ENCODE results near the gene SLC35A1. TPM values are rescaled to one million over a fixed set of nuclear protein-coding genes. Genes with fewer than 3 reads are reported as not detected.

SLC35A1 gene
- total RNA-seq, 1 donor: 10.5 TPM

DNA sequence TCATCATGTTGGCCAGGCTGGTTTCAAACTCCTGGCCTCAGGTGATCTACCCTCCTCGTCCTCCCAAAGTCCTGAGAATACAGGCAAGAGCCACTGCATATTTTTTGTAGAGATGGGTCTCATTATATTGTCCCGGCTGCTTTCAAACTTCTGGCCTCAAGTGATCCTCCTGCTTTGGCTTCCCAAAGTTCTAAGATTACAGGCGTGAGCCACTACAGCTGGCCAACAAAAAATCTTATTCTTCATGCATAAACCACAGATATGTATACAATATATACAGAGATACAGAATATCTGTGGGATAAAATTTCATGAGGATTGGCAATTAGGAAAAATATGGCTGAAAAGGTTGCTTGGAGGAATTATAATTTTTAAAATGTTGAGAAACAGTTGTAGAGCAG is 49.9 kb downstream of the SLC35A1 start:
- no peak for DNase-seq (ENCODE audit: low read depth in 2 of 3, low spot score in 2 of 3)

DNA sequence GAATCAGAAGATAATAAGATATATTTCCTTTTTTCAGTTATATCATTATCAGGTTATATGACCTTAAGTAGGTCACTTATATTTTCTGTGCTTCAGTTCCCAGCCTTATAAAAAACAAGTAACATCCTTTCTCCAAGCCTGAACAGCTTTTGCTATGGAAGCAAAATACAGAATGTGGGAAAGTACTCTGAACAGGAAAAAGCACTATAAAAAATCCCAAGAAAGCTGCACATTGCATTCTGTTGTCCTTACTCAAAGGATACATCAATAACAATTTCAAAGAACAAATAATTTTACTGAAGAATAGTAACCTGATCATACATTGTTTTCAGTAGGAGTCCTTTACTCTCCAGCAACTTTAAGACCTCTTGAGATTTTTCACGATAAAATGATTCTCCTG is 56.4 kb downstream of the SLC35A1 start:
- DNase-seq (ENCODE audit: low read depth in 2 of 3, low spot score in 2 of 3): no peak

DNA sequence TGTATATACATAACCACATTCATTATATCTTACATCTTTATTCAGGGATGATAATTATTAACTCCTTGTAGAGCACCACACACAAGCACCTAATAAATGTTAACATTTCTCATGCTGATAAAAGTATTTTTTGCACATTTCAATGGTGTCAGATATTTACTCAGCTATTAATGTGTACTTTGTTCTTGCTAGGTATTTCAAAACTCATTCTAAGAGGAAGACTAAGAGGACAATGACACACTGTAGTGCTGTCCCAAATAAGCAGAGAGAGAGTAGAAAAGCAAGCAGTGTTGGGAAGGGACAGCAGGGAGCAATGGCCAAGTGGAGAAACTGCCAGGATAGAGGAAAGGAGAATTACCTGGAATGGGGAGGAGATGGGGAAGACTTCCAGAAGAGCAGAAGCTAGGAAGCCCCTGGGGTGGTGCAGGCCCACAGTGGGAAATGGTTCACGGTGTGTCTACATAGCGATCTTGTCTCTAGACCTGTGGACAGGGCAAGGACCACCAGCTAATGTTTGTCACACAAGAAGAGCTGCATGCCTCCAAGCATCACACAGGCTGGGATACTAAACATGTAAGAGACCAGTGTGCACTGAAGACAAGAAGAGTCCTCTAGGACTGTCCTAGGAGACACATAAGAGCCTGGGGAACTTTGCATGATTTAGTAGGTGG is 61.7 kb downstream of the SLC35A1 start:
- DNase-seq (ENCODE audit: low read depth in 2 of 3, low spot score in 2 of 3): no peak

DNA sequence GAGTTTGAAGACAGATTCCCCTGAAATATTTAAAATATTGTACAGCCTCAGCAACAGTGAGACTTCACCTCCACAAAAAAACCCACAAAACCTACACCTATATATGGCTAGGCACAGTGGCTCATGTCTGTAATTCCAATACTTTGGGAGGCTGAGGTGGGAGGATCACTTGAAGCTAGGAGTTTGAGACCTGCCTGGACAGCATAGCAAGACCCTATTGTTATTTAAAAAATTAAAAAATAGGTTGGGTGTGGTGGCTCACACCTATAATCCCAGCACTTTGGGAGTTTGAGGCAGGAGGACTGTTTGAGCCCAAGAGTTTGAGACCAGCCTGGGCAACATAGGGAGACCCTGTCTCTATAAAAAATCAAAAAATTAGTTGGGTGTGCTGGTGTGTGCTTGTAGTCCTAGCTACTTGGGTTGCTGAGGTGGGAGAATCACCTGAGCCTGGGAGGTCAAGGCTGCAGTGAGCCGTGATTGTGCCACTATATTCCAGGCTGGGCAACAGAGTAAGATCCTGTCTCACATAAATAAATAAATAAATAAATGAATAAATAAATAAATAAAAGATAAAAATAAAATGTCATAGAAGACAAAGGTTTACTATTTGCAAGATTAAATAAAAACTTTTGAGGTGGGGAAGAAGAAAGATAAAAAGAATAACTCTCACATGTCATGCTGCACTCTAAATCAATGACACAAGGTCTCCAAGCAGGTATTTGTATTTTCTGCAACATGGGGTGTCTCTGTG is 65.9 kb downstream of the SLC35A1 start:
- DNase-seq (ENCODE audit: low read depth in 2 of 3, low spot score in 2 of 3): no peak

DNA sequence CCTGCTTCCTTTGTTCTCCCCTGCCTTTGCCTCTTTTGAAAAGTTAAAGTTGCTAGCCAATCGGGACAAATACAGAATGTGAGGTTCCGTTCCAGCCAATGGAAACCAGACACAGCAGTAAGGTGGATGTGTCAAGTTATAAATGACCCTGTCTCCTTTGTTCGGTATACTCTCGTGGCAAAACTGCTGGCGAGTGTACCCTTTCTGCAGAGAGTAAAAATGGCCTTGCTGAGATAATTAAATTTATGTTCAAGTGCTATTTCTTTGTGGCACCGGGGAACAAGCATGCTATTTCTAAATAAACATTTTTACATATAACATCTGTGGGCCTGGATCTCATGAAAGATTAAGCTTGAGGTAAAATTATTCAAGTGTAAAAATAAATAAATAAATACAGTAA is 66.8 kb downstream of the SLC35A1 start:
- no peak for DNase-seq (ENCODE audit: low read depth in 2 of 3, low spot score in 2 of 3)

DNA sequence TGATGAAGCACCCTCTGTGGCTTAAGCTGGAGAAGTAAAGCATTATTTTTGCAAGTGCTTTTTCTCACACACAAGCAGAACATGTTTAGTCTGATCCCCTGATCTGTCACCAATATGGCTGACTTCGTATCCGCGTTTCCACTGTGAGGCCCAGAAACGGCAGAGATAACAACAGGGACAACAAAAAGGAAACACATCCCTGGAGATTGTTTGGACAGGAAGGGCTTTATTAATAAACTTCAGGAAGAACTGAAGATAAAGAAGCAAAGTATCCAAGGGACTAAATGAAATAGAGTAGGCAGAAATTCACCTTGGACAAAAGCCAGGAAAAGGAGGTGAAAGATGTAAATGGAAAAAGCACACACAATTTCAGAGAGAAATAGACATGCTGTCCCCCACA is 67.8 kb downstream of the SLC35A1 start:
- no peak for DNase-seq (ENCODE audit: low read depth in 2 of 3, low spot score in 2 of 3)

DNA sequence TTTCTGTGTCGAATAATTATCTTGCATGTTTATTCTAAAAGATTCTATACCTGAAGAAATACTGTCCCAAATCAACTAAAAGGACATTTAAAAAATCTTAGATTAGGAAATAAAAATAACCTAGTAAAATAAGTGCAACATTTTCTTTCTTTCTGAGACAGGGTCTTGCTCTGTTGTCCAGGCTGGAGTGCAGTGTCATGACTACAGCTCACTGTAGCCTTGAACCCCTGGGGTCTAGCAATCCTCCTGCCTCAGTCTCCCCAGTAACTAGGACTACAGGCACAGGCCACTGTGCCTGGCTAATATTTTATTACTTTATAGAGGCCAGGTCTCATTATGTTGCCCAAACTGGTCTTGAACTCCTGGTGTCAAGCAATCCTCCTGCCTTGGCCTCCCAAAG is 68.3 kb downstream of the SLC35A1 start:
- DNase-seq (ENCODE audit: low read depth in 2 of 3, low spot score in 2 of 3): no peak

DNA sequence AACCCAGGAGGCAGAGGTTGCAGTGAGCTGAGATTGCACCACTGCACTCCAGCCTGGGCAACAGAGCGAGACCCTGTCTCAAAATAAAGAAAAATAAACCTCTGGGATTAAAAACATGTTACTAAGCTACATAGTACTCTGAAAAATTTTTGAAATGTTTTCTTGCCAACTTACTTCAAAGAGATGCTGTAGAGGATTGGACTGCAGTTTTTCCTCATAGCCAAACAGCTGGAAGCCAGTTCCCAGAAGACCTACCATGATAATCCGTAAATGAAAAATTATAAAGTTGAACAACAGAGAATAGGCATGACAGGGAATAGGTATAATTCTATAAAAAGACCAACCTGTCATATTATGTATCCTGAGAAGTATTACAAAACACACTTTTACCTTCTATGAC is 69.0 kb downstream of the SLC35A1 start:
- DNase-seq (ENCODE audit: low read depth in 2 of 3, low spot score in 2 of 3): no peak

DNA sequence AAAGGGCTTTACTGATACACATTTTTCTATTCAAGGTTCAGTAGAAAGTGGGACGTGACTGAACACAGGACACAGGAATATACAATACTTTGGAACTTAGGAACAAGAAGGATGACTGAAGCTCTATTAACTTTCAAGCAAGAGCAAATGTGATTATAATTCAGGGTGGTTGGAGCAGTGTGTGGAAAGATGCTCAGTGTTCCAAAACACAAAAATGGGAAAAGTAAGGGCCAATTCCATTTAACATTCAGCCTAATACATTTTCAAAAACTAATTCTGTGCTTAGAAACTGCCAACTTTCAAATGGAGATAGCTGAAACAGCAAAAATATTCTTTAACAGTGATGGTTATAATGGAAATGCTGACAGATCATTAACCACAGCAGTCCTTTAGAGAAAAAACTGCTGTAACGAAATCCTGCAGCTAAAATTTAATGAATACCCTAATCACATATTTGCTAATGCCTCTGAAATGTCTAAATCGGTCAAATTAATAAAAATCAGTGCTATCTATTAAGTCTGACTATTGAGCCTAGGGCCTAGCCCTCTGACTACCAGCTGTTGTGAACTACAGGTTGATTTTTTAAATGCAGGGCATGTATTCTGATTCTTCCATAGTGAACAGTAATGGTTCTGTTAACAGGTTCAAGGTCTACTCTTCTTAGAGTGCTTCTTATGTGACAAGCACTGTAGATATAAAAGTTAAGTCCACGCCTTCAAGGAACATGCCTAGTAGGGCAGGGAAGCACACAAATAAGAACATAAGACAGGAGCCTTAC is 71.1 kb downstream of the SLC35A1 start:
- DNase-seq (ENCODE audit: low read depth in 2 of 3, low spot score in 2 of 3): no peak

DNA sequence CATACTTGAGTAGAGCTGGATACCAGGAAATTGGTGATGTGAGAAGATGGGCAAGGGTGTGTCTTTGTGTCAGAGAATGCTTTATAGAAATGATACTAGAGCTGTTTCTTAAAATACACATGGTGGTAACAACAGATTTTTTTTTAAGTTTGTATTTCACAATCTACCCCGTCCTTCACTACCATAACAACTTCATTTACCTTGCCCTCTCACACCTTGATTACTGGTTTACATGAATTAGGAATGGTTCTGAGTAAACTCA is 71.6 kb downstream of the SLC35A1 start:
- DNase-seq (ENCODE audit: low read depth in 2 of 3, low spot score in 2 of 3): no peak

DNA sequence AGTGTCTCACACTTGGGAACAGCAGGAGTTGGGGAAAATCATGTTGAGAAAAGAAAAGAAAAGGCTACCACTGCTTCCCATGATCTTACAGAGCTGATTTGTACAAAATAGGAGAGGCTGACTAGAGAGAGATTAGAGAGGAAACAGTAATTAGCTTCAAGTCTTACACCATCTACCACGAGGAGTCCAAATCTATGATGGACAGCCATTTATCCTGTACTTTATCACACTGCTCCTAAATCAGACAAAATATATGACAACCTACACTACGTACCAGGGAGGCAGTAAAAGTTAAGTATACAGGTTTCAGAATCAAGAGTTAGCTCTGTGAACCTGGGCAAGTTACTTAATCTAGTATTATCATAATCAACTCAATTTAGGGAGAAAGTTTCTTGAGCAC is 79.0 kb downstream of the SLC35A1 start:
- no peak for DNase-seq (ENCODE audit: low read depth in 2 of 3, low spot score in 2 of 3)

DNA sequence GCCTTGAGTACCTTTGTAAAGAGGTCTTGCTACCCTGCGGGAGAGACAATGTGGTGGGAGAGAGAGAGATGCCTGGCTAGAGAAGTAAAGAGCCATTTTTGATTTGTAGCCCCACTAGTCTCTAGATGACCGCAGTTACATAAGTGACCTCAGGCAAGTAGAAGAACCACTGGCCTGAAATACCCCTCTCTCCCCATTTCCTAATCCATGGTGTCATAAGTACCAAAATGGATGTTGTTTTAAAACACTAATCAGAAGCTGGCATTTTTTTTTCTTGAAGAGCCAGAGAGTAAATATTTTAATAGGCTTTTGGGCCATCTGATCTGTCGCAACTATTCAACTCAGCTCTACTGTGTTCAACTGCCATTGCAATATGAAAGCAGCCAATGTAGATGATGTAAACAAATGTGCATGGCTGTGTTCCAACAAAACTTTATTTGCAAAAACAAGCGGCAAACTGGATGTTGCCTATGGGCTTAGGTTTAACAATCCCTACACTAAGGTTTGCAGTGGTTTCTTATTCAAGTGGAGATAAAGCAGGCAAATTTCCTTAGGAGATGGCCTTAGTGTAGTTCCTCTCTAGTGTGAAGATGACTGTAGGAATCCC is 80.5 kb downstream of the SLC35A1 start:
- no peak for DNase-seq (ENCODE audit: low read depth in 2 of 3, low spot score in 2 of 3)

DNA sequence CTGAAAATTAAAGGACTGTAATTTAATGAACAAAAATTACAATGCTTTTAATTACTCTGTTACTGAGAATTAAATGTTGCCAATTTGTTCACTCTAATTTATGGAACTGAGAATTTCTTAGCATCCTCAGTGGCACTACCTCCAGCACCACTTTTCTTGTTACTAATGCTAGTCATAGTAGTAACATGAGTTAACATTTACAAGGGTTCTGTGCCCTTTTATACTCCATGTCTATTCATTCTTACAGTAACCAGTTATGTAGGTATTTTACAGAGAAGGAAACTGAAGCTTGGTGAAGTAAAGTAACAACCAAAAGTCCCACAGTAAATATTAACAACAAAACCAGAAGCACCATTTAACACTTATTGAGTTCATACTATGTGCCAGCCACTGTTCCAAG is 82.7 kb downstream of the SLC35A1 start:
- DNase-seq (ENCODE audit: low read depth in 2 of 3, low spot score in 2 of 3): no peak

DNA sequence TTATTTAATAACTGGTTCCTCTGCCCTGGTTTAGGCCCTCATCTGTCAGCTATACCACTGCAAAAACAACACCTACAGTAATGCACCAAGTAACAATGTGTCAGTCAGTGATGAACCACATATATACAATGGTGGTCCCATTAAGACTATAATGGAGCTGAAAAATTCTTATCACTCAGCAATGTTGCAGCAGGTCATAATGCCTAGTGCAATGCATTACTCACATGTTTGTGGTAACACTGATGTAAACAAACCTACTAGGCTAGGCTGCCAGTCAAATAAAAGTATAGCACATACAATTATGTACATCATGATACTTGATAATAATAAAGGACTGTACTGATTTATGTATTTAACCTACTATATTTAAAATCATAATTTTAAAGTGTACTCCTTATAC is 85.7 kb downstream of the SLC35A1 start:
- no peak for DNase-seq (ENCODE audit: low read depth in 2 of 3, low spot score in 2 of 3)

DNA sequence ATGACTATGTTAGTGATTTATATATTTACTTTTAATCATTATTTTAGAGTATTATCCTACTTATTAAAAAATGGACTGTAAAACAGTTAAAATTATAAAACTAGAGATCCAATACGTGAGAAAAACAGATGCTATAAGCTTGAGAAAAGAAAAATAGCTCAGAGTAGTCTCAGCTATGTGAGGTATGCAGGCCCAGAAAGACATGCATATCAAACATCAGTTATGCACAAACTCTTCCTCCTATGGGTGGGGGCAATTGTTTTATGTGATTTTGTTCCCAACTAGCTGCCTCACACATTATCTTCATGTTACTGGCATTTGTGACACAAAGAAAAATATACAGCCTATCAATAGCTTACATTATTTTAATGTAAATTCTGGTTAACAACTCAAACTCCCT is 88.2 kb downstream of the SLC35A1 start:
- no peak for DNase-seq (ENCODE audit: low read depth in 2 of 3, low spot score in 2 of 3)

Small RNA genes within 50 kb of the gene (small RNA-seq; reads per million reads assigned to genes)
- gene AL049697.2 (not detected), gene RNU6-444P (not detected)

Other genes with a start within 250 kb of the SLC35A1 start
- gene SMIM8, start 150.4 kb upstream of the SLC35A1 start, total RNA-seq: 3.5 TPM
- gene GJB7, start 143.7 kb upstream of the SLC35A1 start, total RNA-seq: not detected
- 0.81 TPM for gene C6orf163, start 128.2 kb upstream of the SLC35A1 start, total RNA-seq
- gene CFAP206, start 65.0 kb upstream of the SLC35A1 start, total RNA-seq: under 0.01 TPM
- 7.0 TPM for gene RARS2, start 117.0 kb downstream of the SLC35A1 start, total RNA-seq
- gene ORC3, start 117.2 kb downstream of the SLC35A1 start, total RNA-seq: 7.8 TPM
- gene AKIRIN2, start 229.3 kb downstream of the SLC35A1 start, total RNA-seq: 27.2 TPM